Muscle layer of colon (tissue), 2 donors: ENCODE data around the gene ERGIC1.
"Not testable (repeated sequence)": the region's sequence is repeated elsewhere in the genome, so short reads cannot be mapped to it uniquely, and the experiment has no call there.

ENCODE experiments used
- H3K27ac ChIP-seq: one replicate; pipeline ENCODE4 v1.7.0; 2013; ENCODE audit warnings: low read depth, mild to moderate bottlenecking, low read length, moderate library complexity
- H3K27me3 ChIP-seq, 2 donors: one replicate each; pipeline ENCODE4 v1.7.0; 2013; ENCODE audit warnings: low read length in 2 of 2, mild to moderate bottlenecking in 2 of 2; ENCODE audit not compliant: insufficient read depth in 2 of 2, control insufficient read depth in 1 of 2
- H3K36me3 ChIP-seq: one replicate; pipeline ENCODE4 v1.7.0; 2013; ENCODE audit warnings: mild to moderate bottlenecking, low read length; ENCODE audit not compliant: insufficient read depth
- H3K4me1 ChIP-seq: one replicate; pipeline ENCODE4 v1.7.0; 2013; ENCODE audit warnings: mild to moderate bottlenecking, low read length; ENCODE audit not compliant: insufficient read depth
- H3K4me3 ChIP-seq, 2 donors: one replicate each; pipeline ENCODE4 v1.7.0; 2013; ENCODE audit warnings: low read length in 2 of 2, low read depth in 1 of 2, mild to moderate bottlenecking in 1 of 2, moderate library complexity in 1 of 2
- H3K9ac ChIP-seq: one replicate; pipeline ENCODE4 v1.7.0; 2013; ENCODE audit warnings: low read length
- H3K9me3 ChIP-seq: one replicate; pipeline ENCODE4 v1.7.0; 2013; ENCODE audit warnings: mild to moderate bottlenecking, low read length
- donor health status: abdominal sarcoma.
- donor health status: Adenocarcinoma of cecum.

Gene ERGIC1

GRCh38 chr5:172844577-172844838 lies 10.5 kb downstream of the ERGIC1 start:
- Histone ChIP-seq H3K27ac (no peak overlapping the region), H3K36me3 (peaks cover 8% of the 10 kb centered on the region), H3K4me1 (peaks cover 28% of the 10 kb centered on the region)

GRCh38 chr5:172845154-172845553 lies 11.1 kb downstream of the ERGIC1 start:
- H3K36me3 ChIP-seq: peaks cover 8% of the 10 kb centered on the region
- H3K27ac ChIP-seq: no peak overlapping the region
- H3K9ac ChIP-seq: no peak overlapping the region
- H3K27me3 ChIP-seq: no peaks in the 10 kb centered on the region
- peaks cover 22% of the 10 kb centered on the region for H3K4me1 ChIP-seq
- H3K9me3 ChIP-seq: no peaks in the 10 kb centered on the region
- no peak overlapping the region for H3K4me3 ChIP-seq

More at GRCh38 chr5:172844577-172844838, 10.5 kb downstream of the ERGIC1 start:
- Histone ChIP-seq H3K4me3 (no peak overlapping the region), H3K9ac (no peak overlapping the region), H3K27me3 (no peaks in the 10 kb centered on the region), H3K9me3 (no peaks in the 10 kb centered on the region)

GRCh38 chr5:172845576-172845975 lies 11.5 kb downstream of the ERGIC1 start:
- Histone ChIP-seq H3K27ac (no peak overlapping the region), H3K9me3 (no peaks in the 10 kb centered on the region), H3K36me3 (peaks cover 8% of the 10 kb centered on the region), H3K4me3 (no peak overlapping the region), H3K27me3 (no peaks in the 10 kb centered on the region), H3K4me1 (peaks cover 18% of the 10 kb centered on the region), H3K9ac (no peak overlapping the region)

- H3K4me1 ChIP-seq: peaks cover 11% of the 10 kb centered on the region
- no peak overlapping the region for H3K4me3 ChIP-seq
- H3K36me3 ChIP-seq: peaks cover 8% of the 10 kb centered on the region
- no peaks in the 10 kb centered on the region for H3K27me3 ChIP-seq
- H3K27ac ChIP-seq: no peak overlapping the region
- no peaks in the 10 kb centered on the region for H3K9me3 ChIP-seq
- no peak overlapping the region for H3K9ac ChIP-seq
Measured at GRCh38 chr5:172846249-172846648, 12.2 kb downstream of the ERGIC1 start.

GRCh38 chr5:172846677-172847076 lies 12.6 kb downstream of the ERGIC1 start:
- Histone ChIP-seq H3K27ac (no peak overlapping the region), H3K4me1 (peaks cover 7% of the 10 kb centered on the region), H3K9me3 (no peaks in the 10 kb centered on the region), H3K4me3 (no peak overlapping the region), H3K36me3 (peaks cover 8% of the 10 kb centered on the region), H3K27me3 (no peaks in the 10 kb centered on the region), H3K9ac (no peak overlapping the region)

GRCh38 chr5:172847584-172847983 lies 13.5 kb downstream of the ERGIC1 start:
- not testable (repeated sequence) for H3K36me3 ChIP-seq, H3K9me3 ChIP-seq, H3K4me1 ChIP-seq, H3K27ac ChIP-seq, H3K4me3 ChIP-seq, H3K9ac ChIP-seq, H3K27me3 ChIP-seq

- H3K36me3 ChIP-seq: peaks cover 6% of the 10 kb centered on the region
- no peaks in the 10 kb centered on the region for H3K9me3 ChIP-seq
- peaks cover 10% of the 10 kb centered on the region for H3K4me1 ChIP-seq
- H3K27ac ChIP-seq: no peak overlapping the region
- H3K4me3 ChIP-seq: no peak overlapping the region
- H3K27me3 ChIP-seq: no peaks in the 10 kb centered on the region
- H3K9ac ChIP-seq: no peak overlapping the region
Measured at GRCh38 chr5:172848419-172848818, 14.4 kb downstream of the ERGIC1 start.

- H3K9ac ChIP-seq: no peak overlapping the region
- H3K36me3 ChIP-seq: no peaks in the 10 kb centered on the region
- H3K27ac ChIP-seq: no peak overlapping the region
- H3K9me3 ChIP-seq: no peaks in the 10 kb centered on the region
- H3K27me3 ChIP-seq: no peaks in the 10 kb centered on the region
- H3K4me1 ChIP-seq: peaks cover 16% of the 10 kb centered on the region
- no peak overlapping the region for H3K4me3 ChIP-seq
Measured at GRCh38 chr5:172849606-172850453, 15.8 kb downstream of the ERGIC1 start.

GRCh38 chr5:172850454-172850797 lies 16.4 kb downstream of the ERGIC1 start:
- no peaks in the 10 kb centered on the region for H3K36me3 ChIP-seq
- no peak overlapping the region for H3K4me3 ChIP-seq
- H3K9me3 ChIP-seq: no peaks in the 10 kb centered on the region
- H3K9ac ChIP-seq: no peak overlapping the region
- peaks cover 22% of the 10 kb centered on the region for H3K4me1 ChIP-seq
- no peaks in the 10 kb centered on the region for H3K27me3 ChIP-seq
- H3K27ac ChIP-seq: no peak overlapping the region

GRCh38 chr5:172851254-172851653 lies 17.2 kb downstream of the ERGIC1 start:
- H3K9me3 ChIP-seq, H3K9ac ChIP-seq, H3K27ac ChIP-seq, H3K27me3 ChIP-seq, H3K4me3 ChIP-seq, H3K36me3 ChIP-seq: not testable (repeated sequence)
- H3K4me1 ChIP-seq: peaks cover 31% of the 10 kb centered on the region

- peaks cover 28% of the 10 kb centered on the region for H3K4me1 ChIP-seq
- no peak overlapping the region for H3K4me3 ChIP-seq
- H3K9ac ChIP-seq: no peak overlapping the region
- H3K36me3 ChIP-seq: no peaks in the 10 kb centered on the region
- H3K27ac ChIP-seq: no peak overlapping the region
- no peaks in the 10 kb centered on the region for H3K9me3 ChIP-seq
- H3K27me3 ChIP-seq: no peaks in the 10 kb centered on the region
Measured at GRCh38 chr5:172852490-172853354, 18.7 kb downstream of the ERGIC1 start.
